GM19467 (cell line): Measurements from ENCODE around the gene ZNF608.

Experiments used
- ATAC-seq: cut with Tn5 transposase; IDR thresholded peaks from one replicate; pipeline ENCODE4 v1.9.1; 2021; ENCODE audit warnings: mild to moderate bottlenecking, moderate library complexity; ENCODE audit not compliant: unreplicated experiment

Gene ZNF608

GRCh38 chr5:124745928-124746915, at the start of gene ZNF608:
TSS of gene ZNF608 (minus strand) at chr5:124746639. CDS start at chr5:124744989, 1,650 bp downstream.
- ATAC-seq = no peak

- ATAC-seq = no peak
Observed at GRCh38 chr5:124795829-124796228, 49.4 kb upstream of the ZNF608 start.

GRCh38 chr5:124790895-124791732, 44.7 kb upstream of the ZNF608 start:
- no peak for ATAC-seq

GRCh38 chr5:124790301-124790894, 44.0 kb upstream of the ZNF608 start:
- no peak for ATAC-seq

GRCh38 chr5:124789104-124789605, 42.7 kb upstream of the ZNF608 start:
- no peak for ATAC-seq

- ATAC-seq = no peak
Observed at GRCh38 chr5:124783794-124784193, 37.4 kb upstream of the ZNF608 start.

- ATAC-seq = no peak
Observed at GRCh38 chr5:124783285-124783684, 36.8 kb upstream of the ZNF608 start.

GRCh38 chr5:124782262-124782661, 35.8 kb upstream of the ZNF608 start:
- no peak for ATAC-seq

- ATAC-seq = no peak
Observed at GRCh38 chr5:124780011-124780410, 33.6 kb upstream of the ZNF608 start.

- no peak for ATAC-seq
Observed at GRCh38 chr5:124773315-124774311, 27.2 kb upstream of the ZNF608 start.

- no peak for ATAC-seq
Observed at GRCh38 chr5:124772457-124773200, 26.2 kb upstream of the ZNF608 start.

GRCh38 chr5:124771761-124772160, 25.3 kb upstream of the ZNF608 start:
- ATAC-seq = no peak

- ATAC-seq = no peak
Observed at GRCh38 chr5:124764992-124765611, 18.7 kb upstream of the ZNF608 start.

- ATAC-seq = no peak
Observed at GRCh38 chr5:124764585-124764984, 18.1 kb upstream of the ZNF608 start.

- ATAC-seq = no peak
Observed at GRCh38 chr5:124761010-124761409, 14.6 kb upstream of the ZNF608 start.

GRCh38 chr5:124760608-124761007, 14.2 kb upstream of the ZNF608 start:
- no peak for ATAC-seq

GRCh38 chr5:124755565-124755964, 9.1 kb upstream of the ZNF608 start:
- no peak for ATAC-seq

- ATAC-seq = no peak
Observed at GRCh38 chr5:124755041-124755440, 8.6 kb upstream of the ZNF608 start.
